Fibroblast of mammary gland (primary cell): Measurements from ENCODE around the gene PFDN2.

Experiments
- DNase-seq: peaks from one replicate; pipeline ENCODE4 v3.0.0-alpha.2; 2010; ENCODE audit warnings: low read depth
- H3K4me3 ChIP-seq: 2 replicates; pipeline ENCODE4 v1.5.1; 2011; ENCODE audit warnings: low read depth, mild to moderate bottlenecking, low read length, moderate library complexity; ENCODE audit not compliant: control insufficient read depth
- TF ChIP-seq, protein P1 (sequence below): conservative IDR thresholded peaks from 2 replicates; pipeline ENCODE4 v1.5.1; 2011; ENCODE audit warnings: low read depth, low read length, inconsistent platforms; ENCODE audit not compliant: control insufficient read depth, insufficient read depth

Gene PFDN2, protein sequence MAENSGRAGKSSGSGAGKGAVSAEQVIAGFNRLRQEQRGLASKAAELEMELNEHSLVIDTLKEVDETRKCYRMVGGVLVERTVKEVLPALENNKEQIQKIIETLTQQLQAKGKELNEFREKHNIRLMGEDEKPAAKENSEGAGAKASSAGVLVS

DNA sequence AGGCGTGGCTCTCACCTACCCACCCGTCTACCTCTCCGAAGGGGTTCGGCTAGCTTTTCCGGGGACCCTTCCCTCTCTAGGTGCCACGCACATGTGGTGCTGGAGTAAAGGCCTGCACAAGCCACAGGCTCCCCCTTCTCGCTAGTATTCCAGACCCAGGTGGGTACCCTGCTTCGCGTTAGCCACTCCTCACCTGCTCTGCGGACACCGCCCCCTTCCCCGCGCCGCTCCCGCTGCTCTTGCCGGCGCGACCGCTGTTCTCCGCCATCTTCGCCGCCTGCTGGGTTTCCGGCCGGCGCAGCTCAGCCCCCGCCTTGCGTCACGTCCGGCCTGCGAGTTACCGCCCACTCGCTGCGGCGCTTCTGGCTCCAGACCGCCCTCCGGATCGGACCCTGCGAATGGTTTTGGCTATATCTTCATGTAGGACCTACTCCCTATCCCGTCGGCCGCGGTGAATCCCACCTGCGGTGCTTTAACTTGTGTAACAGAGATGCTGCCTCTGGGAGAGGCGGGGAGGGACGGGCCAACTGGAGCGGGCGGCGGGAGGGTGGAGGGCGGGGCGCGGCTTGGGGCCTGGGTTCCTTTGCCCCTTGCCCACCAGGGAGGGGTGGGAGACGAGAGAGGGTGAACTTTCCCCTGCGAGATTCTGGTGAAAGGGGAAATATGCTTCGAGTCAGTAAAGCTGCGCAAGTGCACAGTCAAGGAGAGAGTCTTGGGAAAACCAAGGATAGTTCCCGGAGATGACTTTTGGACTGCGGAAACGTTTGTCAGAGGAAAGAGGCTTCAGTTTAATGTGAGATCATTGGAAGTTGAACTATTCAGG lies at the start of gene PFDN2, which contains the start of gene NIT1:
Gene PFDN2, minus strand, starts transcription at position 279 of the 823 bp plus-strand sequence. Its CDS starts 11 bp downstream, at position 268.
Gene NIT1, plus strand, starts transcription at position 347 of the 823 bp plus-strand sequence. Its CDS starts 72 bp downstream, at position 419.
- H3K4me3 ChIP-seq, result peak within 1 kb of the TSS; percentile 90
- TF ChIP-seq, protein P1, sequence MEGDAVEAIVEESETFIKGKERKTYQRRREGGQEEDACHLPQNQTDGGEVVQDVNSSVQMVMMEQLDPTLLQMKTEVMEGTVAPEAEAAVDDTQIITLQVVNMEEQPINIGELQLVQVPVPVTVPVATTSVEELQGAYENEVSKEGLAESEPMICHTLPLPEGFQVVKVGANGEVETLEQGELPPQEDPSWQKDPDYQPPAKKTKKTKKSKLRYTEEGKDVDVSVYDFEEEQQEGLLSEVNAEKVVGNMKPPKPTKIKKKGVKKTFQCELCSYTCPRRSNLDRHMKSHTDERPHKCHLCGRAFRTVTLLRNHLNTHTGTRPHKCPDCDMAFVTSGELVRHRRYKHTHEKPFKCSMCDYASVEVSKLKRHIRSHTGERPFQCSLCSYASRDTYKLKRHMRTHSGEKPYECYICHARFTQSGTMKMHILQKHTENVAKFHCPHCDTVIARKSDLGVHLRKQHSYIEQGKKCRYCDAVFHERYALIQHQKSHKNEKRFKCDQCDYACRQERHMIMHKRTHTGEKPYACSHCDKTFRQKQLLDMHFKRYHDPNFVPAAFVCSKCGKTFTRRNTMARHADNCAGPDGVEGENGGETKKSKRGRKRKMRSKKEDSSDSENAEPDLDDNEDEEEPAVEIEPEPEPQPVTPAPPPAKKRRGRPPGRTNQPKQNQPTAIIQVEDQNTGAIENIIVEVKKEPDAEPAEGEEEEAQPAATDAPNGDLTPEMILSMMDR, result no peak
- peak; percentile 81 for DNase-seq

DNA sequence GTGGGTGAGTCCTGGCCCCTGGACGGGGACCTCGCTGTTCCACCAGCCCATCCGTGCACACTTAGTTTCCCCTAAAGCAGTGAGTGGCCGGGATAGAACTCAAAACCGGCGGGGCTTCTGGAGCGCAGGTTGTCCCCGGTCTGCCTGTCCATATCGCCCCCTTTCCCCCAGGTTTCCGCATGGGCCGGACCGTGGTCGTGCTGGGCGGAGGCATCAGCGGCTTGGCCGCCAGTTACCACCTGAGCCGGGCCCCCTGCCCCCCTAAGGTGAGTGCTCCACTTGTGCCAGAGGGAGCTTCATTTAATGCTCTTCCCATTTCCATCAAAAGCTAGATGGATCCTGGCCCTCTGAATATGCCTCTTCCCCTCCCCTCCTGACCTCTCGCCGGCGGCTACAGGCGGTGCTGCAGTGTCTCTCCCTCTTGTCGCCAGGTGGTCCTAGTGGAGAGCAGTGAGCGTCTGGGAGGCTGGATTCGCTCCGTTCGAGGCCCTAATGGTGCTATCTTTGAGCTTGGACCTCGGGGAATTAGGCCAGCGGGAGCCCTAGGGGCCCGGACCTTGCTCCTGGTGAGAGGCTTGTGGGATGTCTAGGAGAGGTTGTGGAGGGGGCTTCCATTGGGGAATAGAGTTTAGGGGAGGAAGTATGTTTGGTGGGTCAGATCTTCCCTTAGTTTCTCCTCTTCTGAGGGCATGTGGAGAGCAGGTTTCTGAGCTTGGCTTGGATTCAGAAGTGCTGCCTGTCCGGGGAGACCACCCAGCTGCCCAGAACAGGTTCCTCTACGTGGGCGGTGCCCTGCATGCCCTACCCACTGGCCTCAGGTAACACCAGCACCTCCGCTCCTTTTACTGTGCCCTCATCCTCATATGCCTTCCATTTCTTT lies 49.1 kb upstream of the PFDN2 start:
- TF ChIP-seq, protein P1, result no peak
- peak overlapping the region; percentile 81 for H3K4me3 ChIP-seq
- DNase-seq, result no peak

DNA sequence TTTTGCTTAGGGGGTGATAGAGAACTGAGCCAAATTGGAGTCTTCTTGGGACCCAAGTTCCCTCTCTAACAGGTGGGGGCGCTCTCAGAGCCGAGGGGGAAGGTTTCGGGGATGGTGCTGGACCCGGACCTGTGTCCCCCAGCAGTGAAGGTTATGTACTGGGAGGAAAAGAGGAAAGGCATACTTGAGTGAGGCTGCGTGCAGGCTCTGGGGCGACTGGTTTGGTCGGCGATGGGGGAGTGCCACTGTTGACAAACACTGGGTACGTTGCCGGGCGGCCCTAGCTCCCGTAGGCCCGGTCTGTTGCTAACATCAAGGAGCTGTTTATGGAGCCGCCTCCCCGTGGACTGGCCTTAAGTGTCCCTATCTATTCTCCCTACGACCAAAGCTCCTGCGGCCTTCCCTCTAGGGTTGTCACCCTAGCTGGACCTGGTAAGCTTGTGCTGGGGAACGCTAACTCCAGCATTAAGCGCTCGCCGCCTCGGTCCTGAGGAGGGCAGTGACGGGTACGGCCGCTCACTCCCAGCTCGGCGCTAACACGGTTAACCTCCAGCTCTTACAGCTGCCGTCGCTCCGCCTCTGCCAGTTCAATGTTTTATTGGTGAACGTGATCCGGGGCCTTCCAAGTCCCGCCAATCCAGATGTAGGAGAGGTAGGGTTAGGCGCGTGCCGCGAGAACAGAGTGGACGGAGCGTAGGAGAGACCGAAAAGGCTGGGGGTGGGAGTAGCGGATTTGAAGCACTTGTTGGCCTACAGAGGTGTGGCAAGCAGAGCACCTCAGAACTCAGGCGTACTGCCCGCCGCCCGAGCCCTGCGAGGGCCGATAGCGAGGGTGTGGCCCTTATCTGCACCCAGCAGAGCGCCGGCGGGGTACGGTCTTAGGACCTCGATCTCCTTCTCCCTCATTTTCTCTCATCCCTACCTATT lies 48.2 kb upstream of the PFDN2 start, which contains the start of gene PPOX:
Gene PPOX, plus strand, starts transcription at position 685 of the 927 bp plus-strand sequence. CDS start 422 bp downstream, outside the sequence.
- peak; percentile 98 for DNase-seq
- H3K4me3 ChIP-seq, result peak within 1 kb of the TSS; percentile 81
- TF ChIP-seq, protein P1, result peak; percentile 57

DNA sequence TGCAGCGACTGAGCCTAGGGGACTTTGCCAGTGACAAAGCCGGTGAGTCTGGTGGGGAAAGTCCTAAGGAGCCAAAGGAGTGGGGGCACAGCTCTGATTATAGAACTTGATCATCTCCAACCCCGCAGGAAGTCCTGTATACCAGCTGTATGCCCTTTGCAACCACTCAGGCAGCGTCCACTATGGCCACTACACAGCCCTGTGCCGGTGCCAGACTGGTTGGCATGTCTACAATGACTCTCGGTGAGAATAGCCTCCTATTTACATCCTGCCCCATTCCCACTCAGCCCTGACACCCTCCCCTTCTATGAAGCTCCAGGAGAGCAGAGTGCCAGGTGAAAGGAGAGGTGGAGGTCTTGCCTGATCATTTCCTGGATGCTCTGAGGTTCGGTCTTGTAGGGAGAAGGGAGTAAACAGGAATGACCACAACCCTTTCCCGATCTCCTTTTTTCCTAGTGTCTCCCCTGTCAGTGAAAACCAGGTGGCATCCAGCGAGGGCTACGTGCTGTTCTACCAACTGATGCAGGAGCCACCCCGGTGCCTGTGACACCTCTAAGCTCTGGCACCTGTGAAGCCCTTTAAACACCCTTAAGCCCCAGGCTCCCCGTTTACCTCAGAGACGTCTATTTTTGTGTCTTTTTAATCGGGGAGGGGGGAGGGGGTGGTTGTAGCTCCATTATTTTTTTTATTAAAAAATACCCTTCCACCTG lies 47.2 kb upstream of the PFDN2 start:
- peak overlapping the region; percentile 81 for H3K4me3 ChIP-seq
- DNase-seq, result no peak
- TF ChIP-seq, protein P1, result no peak

DNA sequence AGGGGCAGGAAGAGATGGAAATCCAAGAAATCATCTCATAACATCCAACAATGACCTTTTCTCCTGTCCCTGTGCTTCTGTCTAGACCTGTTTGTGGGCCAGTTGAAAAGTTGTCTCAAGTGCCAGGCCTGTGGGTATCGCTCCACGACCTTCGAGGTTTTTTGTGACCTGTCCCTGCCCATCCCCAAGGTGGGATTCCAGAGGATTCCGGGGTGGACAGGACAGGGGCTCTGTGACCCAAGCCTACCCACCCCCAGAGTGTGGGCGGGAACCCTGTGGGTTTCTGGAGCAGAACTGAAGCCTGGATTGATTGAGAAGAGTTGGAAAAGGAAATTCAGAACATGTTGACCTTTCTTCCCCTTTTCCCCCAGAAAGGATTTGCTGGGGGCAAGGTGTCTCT lies 46.0 kb upstream of the PFDN2 start:
- TF ChIP-seq, protein P1, result no peak
- DNase-seq, result no peak
- H3K4me3 ChIP-seq, result no peak overlapping the region
